Stimulated activated naive CD8-positive, alpha-beta T cell treated with anti-CD3 and anti-CD28 coated beads, Interleukin-15, amount 100 ng/mL, for 72 hours (primary cell): ENCODE measurements around the gene FBN1.

Source experiments
- ATAC-seq: fragments of 150-1000 bp; cut with Tn5 transposase; 2 replicates; pipeline ENCODE4 v1.10.0; 2021; ENCODE audit warnings: mild to moderate bottlenecking, moderate library complexity
- DNase-seq, 2 donors: peaks; one replicate each; pipeline ENCODE4 v3.0.0; 2021 to 2022
- H3K27ac Mint-ChIP-seq, 2 donors: one replicate each; pipeline ENCODE4 v1.8.0; 2022; ENCODE audit warnings: mild to moderate bottlenecking in 2 of 2, mixed read lengths in 2 of 2, moderate library complexity in 2 of 2
- H3K27me3 Mint-ChIP-seq: one replicate; pipeline ENCODE4 v1.8.0; 2022; ENCODE audit warnings: mixed read lengths
- H3K4me1 Mint-ChIP-seq: one replicate; pipeline ENCODE4 v1.8.0; 2022; ENCODE audit warnings: mild to moderate bottlenecking, mixed read lengths
- H3K4me3 Mint-ChIP-seq, 2 donors: one replicate each; pipeline ENCODE4 v1.8.0; 2022; ENCODE audit warnings: mild to moderate bottlenecking in 2 of 2, mixed read lengths in 2 of 2, moderate library complexity in 1 of 2
- H3K9me3 Mint-ChIP-seq, 2 donors: one replicate each; pipeline ENCODE4 v1.8.0; 2022; ENCODE audit warnings: mixed read lengths in 2 of 2

Gene FBN1

GRCh38 chr15:48614051-48614450 lies 31.5 kb downstream of the FBN1 start:
- Mint-ChIP-seq H3K27ac (no peak overlapping the region), H3K27me3 (no peaks in the 10 kb centered on the region), H3K4me1 (no peaks in the 10 kb centered on the region), H3K4me3 (no peak overlapping the region), H3K9me3 (no peaks in the 10 kb centered on the region)
- DNase-seq: no peak
- ATAC-seq: no peak

- ATAC-seq: no peak
- H3K27me3 Mint-ChIP-seq: no peaks in the 10 kb centered on the region
- no peak for DNase-seq
- H3K27ac Mint-ChIP-seq: no peak overlapping the region
- no peaks in the 10 kb centered on the region for H3K9me3 Mint-ChIP-seq
- no peaks in the 10 kb centered on the region for H3K4me1 Mint-ChIP-seq
- H3K4me3 Mint-ChIP-seq: no peak overlapping the region
Observed at GRCh38 chr15:48609486-48609885, 36.0 kb downstream of the FBN1 start.

- H3K27ac Mint-ChIP-seq: no peak overlapping the region
- H3K27me3 Mint-ChIP-seq: no peaks in the 10 kb centered on the region
- DNase-seq (no peak), ATAC-seq (no peak)
- H3K4me3 Mint-ChIP-seq: no peak overlapping the region
- H3K4me1 Mint-ChIP-seq: no peaks in the 10 kb centered on the region
- H3K9me3 Mint-ChIP-seq: no peaks in the 10 kb centered on the region
Observed at GRCh38 chr15:48607846-48608245, 37.7 kb downstream of the FBN1 start.

GRCh38 chr15:48604567-48604966 lies 40.9 kb downstream of the FBN1 start:
- no peak overlapping the region for H3K4me3 Mint-ChIP-seq
- H3K27me3 Mint-ChIP-seq: no peaks in the 10 kb centered on the region
- no peaks in the 10 kb centered on the region for H3K9me3 Mint-ChIP-seq
- ATAC-seq (no peak), DNase-seq (no peak)
- no peak overlapping the region for H3K27ac Mint-ChIP-seq
- no peaks in the 10 kb centered on the region for H3K4me1 Mint-ChIP-seq

GRCh38 chr15:48603922-48604321 lies 41.6 kb downstream of the FBN1 start:
- H3K4me3 Mint-ChIP-seq: no peak overlapping the region
- no peak for ATAC-seq
- H3K4me1 Mint-ChIP-seq: no peaks in the 10 kb centered on the region
- DNase-seq: no peak
- H3K27ac Mint-ChIP-seq: no peak overlapping the region
- H3K9me3 Mint-ChIP-seq: no peaks in the 10 kb centered on the region
- no peaks in the 10 kb centered on the region for H3K27me3 Mint-ChIP-seq

GRCh38 chr15:48603123-48603500 lies 42.4 kb downstream of the FBN1 start:
- DNase-seq (no peak), ATAC-seq (no peak)
- Mint-ChIP-seq H3K9me3 (no peaks in the 10 kb centered on the region), H3K27me3 (no peaks in the 10 kb centered on the region), H3K4me1 (no peaks in the 10 kb centered on the region), H3K4me3 (no peak overlapping the region), H3K27ac (no peak overlapping the region)

- no peak for DNase-seq
- no peak for ATAC-seq
- Mint-ChIP-seq H3K27ac (no peak overlapping the region), H3K4me1 (no peaks in the 10 kb centered on the region), H3K4me3 (no peak overlapping the region), H3K9me3 (no peaks in the 10 kb centered on the region), H3K27me3 (no peaks in the 10 kb centered on the region)
Observed at GRCh38 chr15:48602358-48603122, 43.0 kb downstream of the FBN1 start.

GRCh38 chr15:48601095-48601494 lies 44.4 kb downstream of the FBN1 start:
- no peak for ATAC-seq
- Mint-ChIP-seq H3K9me3 (no peaks in the 10 kb centered on the region), H3K27me3 (no peaks in the 10 kb centered on the region), H3K4me3 (no peak overlapping the region), H3K27ac (no peak overlapping the region), H3K4me1 (no peaks in the 10 kb centered on the region)
- DNase-seq: no peak

GRCh38 chr15:48596841-48597240 lies 48.7 kb downstream of the FBN1 start:
- Mint-ChIP-seq H3K4me3 (no peak overlapping the region), H3K27me3 (no peaks in the 10 kb centered on the region), H3K9me3 (no peaks in the 10 kb centered on the region), H3K27ac (no peak overlapping the region), H3K4me1 (no peaks in the 10 kb centered on the region)
- no peak for DNase-seq
- ATAC-seq: no peak

- H3K4me1 Mint-ChIP-seq: no peaks in the 10 kb centered on the region
- DNase-seq: no peak
- no peak overlapping the region for H3K4me3 Mint-ChIP-seq
- H3K27ac Mint-ChIP-seq: no peak overlapping the region
- H3K27me3 Mint-ChIP-seq: no peaks in the 10 kb centered on the region
- H3K9me3 Mint-ChIP-seq: no peaks in the 10 kb centered on the region
- ATAC-seq: no peak
Observed at GRCh38 chr15:48596415-48596814, 49.1 kb downstream of the FBN1 start.

- no peaks in the 10 kb centered on the region for H3K4me1 Mint-ChIP-seq
- no peaks in the 10 kb centered on the region for H3K9me3 Mint-ChIP-seq
- DNase-seq (no peak), ATAC-seq (no peak)
- H3K27ac Mint-ChIP-seq: no peak overlapping the region
- H3K27me3 Mint-ChIP-seq: no peaks in the 10 kb centered on the region
- no peak overlapping the region for H3K4me3 Mint-ChIP-seq
Observed at GRCh38 chr15:48595981-48596380, 49.5 kb downstream of the FBN1 start.

- Mint-ChIP-seq H3K27ac (no peak overlapping the region), H3K27me3 (no peaks in the 10 kb centered on the region), H3K4me3 (no peak overlapping the region), H3K9me3 (no peaks in the 10 kb centered on the region), H3K4me1 (no peaks in the 10 kb centered on the region)
- ATAC-seq (no peak), DNase-seq (no peak)
Observed at GRCh38 chr15:48592933-48593332, 52.6 kb downstream of the FBN1 start.

GRCh38 chr15:48592221-48592731 lies 53.2 kb downstream of the FBN1 start:
- H3K9me3 Mint-ChIP-seq: no peaks in the 10 kb centered on the region
- no peak for ATAC-seq

GRCh38 chr15:48590723-48591122 lies 54.8 kb downstream of the FBN1 start:
- no peak overlapping the region for H3K27ac Mint-ChIP-seq
- ATAC-seq: no peak
- no peak for DNase-seq
- no peaks in the 10 kb centered on the region for H3K4me1 Mint-ChIP-seq
- no peak overlapping the region for H3K4me3 Mint-ChIP-seq
- no peaks in the 10 kb centered on the region for H3K27me3 Mint-ChIP-seq
- H3K9me3 Mint-ChIP-seq: no peaks in the 10 kb centered on the region

More at GRCh38 chr15:48592221-48592731, 53.2 kb downstream of the FBN1 start:
- no peak overlapping the region for H3K27ac Mint-ChIP-seq
- no peaks in the 10 kb centered on the region for H3K27me3 Mint-ChIP-seq
- H3K4me1 Mint-ChIP-seq: no peaks in the 10 kb centered on the region
- DNase-seq: no peak
- no peak overlapping the region for H3K4me3 Mint-ChIP-seq

- Mint-ChIP-seq H3K4me1 (no peaks in the 10 kb centered on the region), H3K27me3 (no peaks in the 10 kb centered on the region), H3K9me3 (no peaks in the 10 kb centered on the region), H3K27ac (no peak overlapping the region), H3K4me3 (no peak overlapping the region)
- DNase-seq: no peak
- ATAC-seq: no peak
Observed at GRCh38 chr15:48584812-48585563, 60.5 kb downstream of the FBN1 start.

- H3K4me1 Mint-ChIP-seq: no peaks in the 10 kb centered on the region
- DNase-seq: no peak
- no peak for ATAC-seq
- H3K4me3 Mint-ChIP-seq: no peak overlapping the region
- H3K27me3 Mint-ChIP-seq: no peaks in the 10 kb centered on the region
- H3K9me3 Mint-ChIP-seq: no peaks in the 10 kb centered on the region
- H3K27ac Mint-ChIP-seq: no peak overlapping the region
Observed at GRCh38 chr15:48584090-48584811, 61.3 kb downstream of the FBN1 start.
